ENCODE results near the gene AIFM3. TPM values are rescaled to one million over a fixed set of nuclear protein-coding genes. Genes with fewer than 3 reads are reported as not detected.

AIFM3 gene
- total and polyA plus RNA-seq, 4 donors: 0.38 to 1.1 (median 0.63) TPM

GRCh38 chr22:21025763-21026755 lies 59.0 kb downstream of the AIFM3 start:
- DNase-seq (ENCODE audit: low spot score): no peak
- no peak overlapping the region for H3K9ac ChIP-seq (ENCODE audit: low read depth in 1 of 2, low read length in 2 of 2)
- no peak for TF ChIP-seq FOXA1 (IDR thresholded peaks at IDR 0.05)
- no peaks in the 10 kb centered on the region for H3K27me3 ChIP-seq (ENCODE audit: control insufficient read depth in 4 of 4, insufficient read depth in 4 of 4, low read length in 3 of 4)
- no peak overlapping the region for H3K4me3 ChIP-seq (ENCODE audit: low read depth in 1 of 3, low read length in 3 of 3)
- no peaks in the 10 kb centered on the region for H3K36me3 ChIP-seq (ENCODE audit: control insufficient read depth in 4 of 4, insufficient read depth in 3 of 4, low read depth in 1 of 4, low read length in 3 of 4)
- H3K27ac ChIP-seq (ENCODE audit: low read depth in 1 of 2, low read length in 2 of 2): no peak overlapping the region
- no peaks in the 10 kb centered on the region for H3K4me1 ChIP-seq (ENCODE audit: control insufficient read depth in 4 of 4, insufficient read depth in 4 of 4, low read length in 3 of 4)
- no peaks in the 10 kb centered on the region for H3K9me3 ChIP-seq (ENCODE audit: control insufficient read depth in 4 of 4, low read length in 3 of 4)
- 93% methylated on average over 27 of the region's 27 CpGs for WGBS

GRCh38 chr22:21026783-21027692 lies 60.0 kb downstream of the AIFM3 start:
- TF ChIP-seq RXRA (IDR thresholded peaks at IDR 0.05) (no peak), SP1 (IDR thresholded peaks at IDR 0.05) (no peak), YY1 (IDR thresholded peaks at IDR 0.05) (no peak), FOXA1 (IDR thresholded peaks at IDR 0.05) (no peak), RAD21 (IDR thresholded peaks at IDR 0.05) (no peak), HNF4A (conservative IDR thresholded peaks at IDR 0.05) (no peak), GABPA (IDR thresholded peaks at IDR 0.05 in 1 of 2, conservative IDR thresholded peaks at IDR 0.05 in 1 of 2) (no peak), TAF1 (conservative IDR thresholded peaks at IDR 0.05) (no peak), NR2F2 (IDR thresholded peaks at IDR 0.05) (no peak), JUND (IDR thresholded peaks at IDR 0.05) (no peak)
- TF ChIP-seq, protein P1, sequence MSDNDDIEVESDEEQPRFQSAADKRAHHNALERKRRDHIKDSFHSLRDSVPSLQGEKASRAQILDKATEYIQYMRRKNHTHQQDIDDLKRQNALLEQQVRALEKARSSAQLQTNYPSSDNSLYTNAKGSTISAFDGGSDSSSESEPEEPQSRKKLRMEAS (IDR thresholded peaks at IDR 0.05): no peak
- TF ChIP-seq, protein P2, sequence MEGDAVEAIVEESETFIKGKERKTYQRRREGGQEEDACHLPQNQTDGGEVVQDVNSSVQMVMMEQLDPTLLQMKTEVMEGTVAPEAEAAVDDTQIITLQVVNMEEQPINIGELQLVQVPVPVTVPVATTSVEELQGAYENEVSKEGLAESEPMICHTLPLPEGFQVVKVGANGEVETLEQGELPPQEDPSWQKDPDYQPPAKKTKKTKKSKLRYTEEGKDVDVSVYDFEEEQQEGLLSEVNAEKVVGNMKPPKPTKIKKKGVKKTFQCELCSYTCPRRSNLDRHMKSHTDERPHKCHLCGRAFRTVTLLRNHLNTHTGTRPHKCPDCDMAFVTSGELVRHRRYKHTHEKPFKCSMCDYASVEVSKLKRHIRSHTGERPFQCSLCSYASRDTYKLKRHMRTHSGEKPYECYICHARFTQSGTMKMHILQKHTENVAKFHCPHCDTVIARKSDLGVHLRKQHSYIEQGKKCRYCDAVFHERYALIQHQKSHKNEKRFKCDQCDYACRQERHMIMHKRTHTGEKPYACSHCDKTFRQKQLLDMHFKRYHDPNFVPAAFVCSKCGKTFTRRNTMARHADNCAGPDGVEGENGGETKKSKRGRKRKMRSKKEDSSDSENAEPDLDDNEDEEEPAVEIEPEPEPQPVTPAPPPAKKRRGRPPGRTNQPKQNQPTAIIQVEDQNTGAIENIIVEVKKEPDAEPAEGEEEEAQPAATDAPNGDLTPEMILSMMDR (IDR thresholded peaks at IDR 0.05; ENCODE audit: low read depth, low read length, missing input control): no peak
- DNase-seq (ENCODE audit: low spot score): no peak

More at GRCh38 chr22:21026783-21027692, 60.0 kb downstream of the AIFM3 start:
- no peak overlapping the region for H3K9ac ChIP-seq (ENCODE audit: low read depth in 1 of 2, low read length in 2 of 2)
- no peaks in the 10 kb centered on the region for H3K36me3 ChIP-seq (ENCODE audit: control insufficient read depth in 4 of 4, insufficient read depth in 3 of 4, low read depth in 1 of 4, low read length in 3 of 4)
- 84% methylated on average over 14 of the region's 14 CpGs for WGBS
- no peak overlapping the region for H3K27ac ChIP-seq (ENCODE audit: low read depth in 1 of 2, low read length in 2 of 2)
- no peaks in the 10 kb centered on the region for H3K9me3 ChIP-seq (ENCODE audit: control insufficient read depth in 4 of 4, low read length in 3 of 4)
- H3K4me1 ChIP-seq (ENCODE audit: control insufficient read depth in 4 of 4, insufficient read depth in 4 of 4, low read length in 3 of 4): no peaks in the 10 kb centered on the region
- no peaks in the 10 kb centered on the region for H3K27me3 ChIP-seq (ENCODE audit: control insufficient read depth in 4 of 4, insufficient read depth in 4 of 4, low read length in 3 of 4)
- H3K4me3 ChIP-seq (ENCODE audit: low read depth in 1 of 3, low read length in 3 of 3): no peak overlapping the region

All from liver (tissue), 9 donors.